GM19193 (cell line): ENCODE measurements around the gene LPGAT1.

Source experiments
- POLR2A ChIP-seq: IDR thresholded peaks from 4 replicates; pipeline ENCODE4 v1.6.1; 2011; ENCODE audit not compliant: insufficient read depth, insufficient read length; ENCODE audit errors: extremely low read depth

Gene LPGAT1

DNA sequence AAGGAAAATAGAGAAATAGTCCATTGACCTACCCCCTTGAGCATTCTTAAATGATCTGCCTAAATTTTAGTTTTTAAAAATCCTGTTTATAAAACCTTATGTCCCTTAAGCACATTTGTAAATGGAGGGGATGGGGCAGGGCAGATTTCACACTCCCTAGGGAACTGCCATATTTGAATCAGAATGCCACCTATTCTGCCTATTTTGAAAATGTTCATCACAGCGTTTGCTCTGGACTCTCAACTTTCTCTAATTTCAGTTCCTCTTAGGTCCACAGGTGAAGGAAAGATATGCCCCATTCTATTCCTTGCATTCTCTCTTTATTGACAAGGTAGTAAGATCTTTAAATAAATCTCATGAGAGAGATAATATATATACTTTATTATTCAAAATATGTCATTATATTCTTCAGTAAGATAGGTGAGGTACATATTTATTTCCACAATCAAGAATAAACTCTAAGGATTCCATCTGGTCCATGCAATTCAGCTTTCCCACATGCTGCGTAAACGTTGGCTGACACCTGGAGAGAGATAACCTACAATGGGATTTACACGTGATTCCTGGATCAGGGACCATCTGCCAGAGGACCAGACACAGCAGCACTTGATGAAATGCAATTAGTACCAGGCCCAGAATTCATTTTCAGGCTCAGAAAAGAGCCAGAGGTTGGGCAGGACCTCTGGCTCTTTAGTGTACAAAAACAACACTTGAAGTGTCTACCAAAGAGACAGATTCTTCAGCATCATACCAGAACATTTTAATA lies 1.2 kb upstream of the LPGAT1 start:
- no peak for TF ChIP-seq POLR2A

GRCh38 chr1:211830055-211830327 lies 572 bp downstream of the LPGAT1 start:
- no peak for TF ChIP-seq POLR2A

- no peak for TF ChIP-seq POLR2A
These were observed 1.1 kb downstream of the LPGAT1 start for GRCh38 chr1:211829343-211830054.

DNA sequence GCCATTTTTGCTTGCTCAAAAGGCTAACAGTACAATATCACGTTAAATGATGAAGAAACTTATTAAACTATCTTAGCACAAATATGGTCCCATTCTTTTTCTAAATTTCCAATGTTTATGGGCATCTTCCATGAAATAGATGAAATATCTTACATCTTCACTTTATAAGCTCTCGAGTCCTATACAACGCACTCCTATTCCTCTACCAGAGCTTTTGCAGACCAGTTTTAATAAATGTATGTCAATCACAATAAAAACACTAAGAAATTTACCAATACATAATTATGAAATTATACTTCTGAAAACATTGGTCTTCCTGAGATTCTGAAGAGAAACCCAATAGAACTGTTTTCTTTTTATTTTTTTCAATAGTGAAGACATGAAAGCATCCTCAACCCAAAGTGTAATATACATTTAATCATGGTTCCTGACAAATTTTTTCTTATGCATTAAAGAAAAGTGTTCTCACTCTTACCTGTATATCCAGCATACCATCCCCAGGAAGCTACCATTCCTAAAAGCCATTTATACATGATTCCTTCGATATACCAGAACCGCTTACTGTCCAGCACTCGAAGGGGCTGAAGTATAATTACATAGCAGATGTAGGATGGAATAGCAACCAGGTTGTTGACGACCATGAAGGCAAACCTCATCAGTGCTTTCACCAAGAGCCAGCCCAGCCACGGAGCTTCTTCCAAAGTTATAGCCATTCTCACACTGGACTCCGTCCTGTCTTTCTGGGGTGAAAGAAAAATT lies 1.8 kb downstream of the LPGAT1 start:
- TF ChIP-seq POLR2A, result no peak

DNA sequence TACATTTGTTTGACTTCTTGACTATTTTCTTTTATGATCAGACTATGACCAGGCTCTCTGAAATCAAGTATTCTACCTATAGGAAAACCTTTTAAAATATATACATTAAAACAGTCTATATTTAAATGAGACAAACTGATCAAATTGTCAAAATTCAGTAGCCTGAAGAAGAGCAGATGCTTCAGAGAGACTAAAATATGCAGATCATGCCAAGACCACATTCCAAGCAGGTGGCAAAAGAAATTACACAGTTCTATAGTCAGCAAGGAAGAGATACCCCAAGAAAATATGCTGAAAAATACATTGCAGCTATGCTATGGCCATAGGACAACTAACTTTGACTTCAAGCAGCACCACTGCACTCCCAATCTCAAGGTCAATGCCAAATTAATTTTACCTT lies 3.5 kb downstream of the LPGAT1 start:
- no peak for TF ChIP-seq POLR2A

DNA sequence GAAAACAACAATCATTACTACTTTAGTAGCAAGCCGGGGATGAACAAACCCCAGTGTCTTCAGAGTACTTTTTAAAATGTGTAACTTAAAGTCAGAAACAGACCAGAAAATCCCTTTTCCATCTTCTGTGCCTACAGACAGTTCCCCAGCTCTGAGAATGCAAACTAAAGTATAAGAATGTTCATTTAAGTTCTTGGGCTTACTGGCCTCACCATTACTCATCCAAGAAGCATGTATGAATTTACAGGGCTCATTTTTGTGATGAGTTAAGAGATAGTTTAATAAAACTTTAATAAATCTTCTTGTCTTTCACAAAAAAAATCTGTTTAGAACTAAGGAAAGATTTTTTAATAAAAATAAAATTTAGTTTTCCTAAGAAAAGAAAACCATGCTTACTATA lies 4.6 kb downstream of the LPGAT1 start:
- no peak for TF ChIP-seq POLR2A

- no peak for TF ChIP-seq POLR2A
These were observed 7.7 kb downstream of the LPGAT1 start for GRCh38 chr1:211822677-211823407.

DNA sequence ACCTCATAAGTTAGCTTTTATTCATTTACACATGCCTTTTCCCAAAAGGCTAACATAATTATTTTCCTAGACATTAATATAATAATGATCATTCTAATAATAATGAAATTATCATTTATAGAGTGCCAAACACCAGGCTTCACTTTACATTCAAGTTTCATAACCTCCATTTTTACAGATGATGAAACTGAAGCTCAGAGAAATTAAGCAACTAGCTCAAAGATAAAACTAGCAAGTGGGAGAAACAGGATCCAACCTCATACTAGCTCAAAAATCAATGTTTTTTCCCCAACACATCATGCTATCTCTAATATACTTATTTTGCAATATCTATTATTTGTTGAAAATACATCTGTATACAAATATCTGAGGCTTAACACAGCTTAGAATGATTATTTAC lies 14.0 kb downstream of the LPGAT1 start:
- TF ChIP-seq POLR2A, result no peak

GRCh38 chr1:211814313-211814712 lies 16.2 kb downstream of the LPGAT1 start:
- TF ChIP-seq POLR2A, result no peak

DNA sequence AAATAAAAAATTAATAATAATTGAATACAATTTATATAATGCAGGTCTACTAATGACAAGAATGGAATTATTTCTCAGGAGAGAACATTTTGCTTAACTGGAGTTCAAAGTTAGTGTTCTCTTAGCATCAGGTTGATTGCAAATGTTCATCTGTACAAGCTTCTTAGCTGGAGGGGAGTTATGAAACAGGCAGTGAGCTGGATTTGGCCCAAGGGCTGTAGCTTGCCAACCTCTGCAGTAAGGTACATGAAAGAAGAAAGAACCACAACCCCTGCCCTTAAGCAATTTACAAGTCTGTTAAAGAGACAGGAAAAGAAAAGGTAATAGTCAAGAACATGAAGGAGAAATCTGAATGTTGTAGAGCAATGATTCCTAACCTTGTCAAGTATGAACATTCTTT lies 17.0 kb downstream of the LPGAT1 start:
- no peak for TF ChIP-seq POLR2A

GRCh38 chr1:211812584-211812983 lies 18.0 kb downstream of the LPGAT1 start:
- no peak for TF ChIP-seq POLR2A

DNA sequence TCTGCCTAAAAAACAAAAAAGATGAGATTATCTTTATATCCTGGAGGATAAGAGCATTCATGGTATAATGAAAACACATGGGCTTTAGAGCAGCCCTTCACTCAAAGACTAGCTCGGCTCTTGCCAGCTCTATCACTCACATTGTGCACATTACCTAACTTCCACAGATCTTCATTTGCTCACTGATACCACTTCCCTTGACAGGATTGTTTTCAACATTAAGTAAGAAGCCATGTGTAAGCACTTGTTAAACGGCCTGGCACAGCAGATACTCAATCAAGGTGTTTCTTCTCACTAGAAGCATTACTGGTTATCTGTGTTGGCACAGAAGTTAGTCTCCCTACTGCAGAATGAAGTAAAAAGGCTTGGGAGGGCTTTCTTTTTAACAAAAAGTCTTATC lies 18.7 kb downstream of the LPGAT1 start:
- TF ChIP-seq POLR2A, result no peak

DNA sequence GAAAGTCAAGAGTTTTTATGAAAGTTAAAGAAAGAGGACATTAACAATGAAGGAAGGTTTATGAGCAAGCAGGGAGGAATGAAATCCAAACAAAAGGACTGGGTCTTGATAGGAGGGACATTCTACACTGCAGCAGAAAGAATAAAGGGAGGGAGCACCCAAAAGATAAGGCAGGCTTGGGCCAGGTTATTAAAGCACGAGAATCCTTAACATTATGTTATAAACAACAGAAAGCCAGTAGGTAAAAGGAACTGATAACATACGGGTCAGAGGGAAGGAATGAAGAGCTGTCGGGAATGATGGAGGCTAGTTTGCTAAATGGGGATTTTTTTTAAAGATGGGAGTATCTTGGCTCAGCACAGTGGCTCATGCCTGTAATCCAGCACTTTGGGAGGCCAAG lies 19.4 kb downstream of the LPGAT1 start:
- no peak for TF ChIP-seq POLR2A

- no peak for TF ChIP-seq POLR2A
These were observed 22.1 kb downstream of the LPGAT1 start for GRCh38 chr1:211808475-211808874.

DNA sequence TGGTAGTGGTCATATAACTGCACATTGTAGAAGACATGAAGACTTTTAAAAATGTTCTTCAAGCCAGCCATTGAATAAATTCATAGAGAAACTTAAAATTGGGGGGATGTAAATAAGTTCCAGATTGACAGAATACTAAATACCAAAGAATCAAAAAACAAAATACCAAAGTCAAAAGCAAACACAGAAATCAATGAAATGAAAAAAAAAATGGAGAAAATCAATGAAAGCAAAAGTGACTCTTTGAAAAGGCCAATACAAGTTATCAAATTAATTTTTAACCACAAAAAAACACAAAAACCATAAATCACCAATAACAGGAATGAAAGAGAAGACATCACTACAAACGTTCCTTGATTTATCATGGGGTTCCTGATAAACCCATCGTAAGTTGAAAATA lies 25.6 kb downstream of the LPGAT1 start:
- TF ChIP-seq POLR2A, result no peak
